ENCODE data around the gene PPM1M. TPM values are rescaled to one million over a fixed set of nuclear protein-coding genes. Genes with fewer than 3 reads are reported as not detected.

The PPM1M gene
- total and polyA plus RNA-seq, 10 of the 15 experiments (the other 5 are each of a cell fraction or from before 2014, with no cell fraction given), result 7.3 to 24.8 (median 15.8) TPM

DNA sequence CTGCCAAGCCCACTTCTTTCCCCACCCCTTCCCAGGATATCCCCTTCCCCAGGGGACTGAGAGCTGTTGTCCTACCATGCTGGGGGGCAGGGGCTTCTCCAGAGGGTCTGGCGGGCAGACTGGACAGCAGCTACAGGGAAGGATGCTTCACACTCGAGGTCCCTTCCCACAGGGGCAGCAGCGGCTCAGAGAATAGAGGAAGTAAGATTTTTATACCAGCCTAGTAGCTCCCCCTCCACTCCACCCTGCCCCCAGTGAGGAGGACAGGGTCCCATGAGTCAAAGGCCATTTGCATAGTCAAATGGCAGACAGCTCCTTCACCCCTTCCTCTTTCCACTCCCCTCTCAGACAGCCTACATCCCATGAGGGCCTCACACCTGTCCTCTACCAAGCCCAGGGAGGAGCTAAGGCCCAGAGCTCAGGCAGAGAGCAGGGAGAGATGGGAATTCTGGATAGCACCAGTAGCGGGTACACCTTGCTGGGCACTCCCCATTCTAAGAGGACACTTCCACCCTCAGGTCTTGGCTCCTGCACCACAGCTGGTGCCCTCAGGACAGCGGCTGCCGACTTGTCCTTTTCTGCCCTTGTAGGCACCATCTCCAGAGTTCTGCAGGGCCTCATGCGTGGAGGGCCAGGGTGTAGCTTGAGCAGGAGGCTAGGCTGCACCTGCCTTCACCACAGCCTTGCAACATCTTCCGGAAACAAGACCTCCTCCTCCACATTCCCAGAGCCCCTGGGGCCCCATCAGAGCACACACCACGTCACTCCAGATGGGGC, 19.9 kb upstream of the PPM1M start, which contains the start of gene TLR9 (continued):
- TF ChIP-seq, protein P1, sequence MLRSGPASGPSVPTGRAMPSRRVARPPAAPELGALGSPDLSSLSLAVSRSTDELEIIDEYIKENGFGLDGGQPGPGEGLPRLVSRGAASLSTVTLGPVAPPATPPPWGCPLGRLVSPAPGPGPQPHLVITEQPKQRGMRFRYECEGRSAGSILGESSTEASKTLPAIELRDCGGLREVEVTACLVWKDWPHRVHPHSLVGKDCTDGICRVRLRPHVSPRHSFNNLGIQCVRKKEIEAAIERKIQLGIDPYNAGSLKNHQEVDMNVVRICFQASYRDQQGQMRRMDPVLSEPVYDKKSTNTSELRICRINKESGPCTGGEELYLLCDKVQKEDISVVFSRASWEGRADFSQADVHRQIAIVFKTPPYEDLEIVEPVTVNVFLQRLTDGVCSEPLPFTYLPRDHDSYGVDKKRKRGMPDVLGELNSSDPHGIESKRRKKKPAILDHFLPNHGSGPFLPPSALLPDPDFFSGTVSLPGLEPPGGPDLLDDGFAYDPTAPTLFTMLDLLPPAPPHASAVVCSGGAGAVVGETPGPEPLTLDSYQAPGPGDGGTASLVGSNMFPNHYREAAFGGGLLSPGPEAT (IDR thresholded peaks at IDR 0.05; ENCODE audit: low read depth), result peak; percentile 58; the same call in 1 of the 2 replicates
- TF ChIP-seq TAF1 (IDR thresholded peaks at IDR 0.05; ENCODE audit: borderline replicate concordance, low read depth, low read length) (0 out of 2 replicates have a peak, but pooled peaks have one; percentile 30), PAX5 (IDR thresholded peaks at IDR 0.05; ENCODE audit: borderline replicate concordance, low read depth, low read length) (no peak), MTA2 (IDR thresholded peaks at IDR 0.05; ENCODE audit: low read depth) (peak; percentile 56), POLR2AphosphoS5 (IDR thresholded peaks at IDR 0.05; ENCODE audit: low read length) (peak; percentile 66), GATAD2B (conservative IDR thresholded peaks at IDR 0.05; ENCODE audit: low read depth) (peak; percentile 16), CHD2 (IDR thresholded peaks at IDR 0.05; ENCODE audit: borderline replicate concordance, low read depth, low read length) (peak; percentile 65; the same call in 1 of the 2 replicates), NBN (IDR thresholded peaks at IDR 0.05) (0 out of 2 replicates have a peak, but pooled peaks have one; percentile 72), SPI1 (IDR thresholded peaks at IDR 0.05; ENCODE audit: borderline replicate concordance, insufficient read depth, low read depth, low read length) (peak; percentile 81), ZNF217 (IDR thresholded peaks at IDR 0.05) (peak; percentile 49; the same call in 1 of the 2 replicates), IRF4 (IDR thresholded peaks at IDR 0.05; ENCODE audit: low read depth, low read length) (no peak), HDAC6 (IDR thresholded peaks at IDR 0.05; ENCODE audit: unreplicated experiment) (no peak), EGR1 (IDR thresholded peaks at IDR 0.05; ENCODE audit: borderline replicate concordance in 1 of 2, low read depth in 2 of 2, low read length in 2 of 2) (peak in 1 of 2 experiments; percentile 43; a peak in 1 of 3 replicates), SMARCA5 (IDR thresholded peaks at IDR 0.05) (peak; percentile 47; the same call in 1 of the 2 replicates), CREM (IDR thresholded peaks at IDR 0.05; ENCODE audit: low read depth) (peak; percentile 62; the same call in 1 of the 2 replicates), IKZF2 (IDR thresholded peaks at IDR 0.05) (peak; percentile 72 to 81), EED (IDR thresholded peaks at IDR 0.05; ENCODE audit: low read depth) (peak; percentile 63), RUNX3 (IDR thresholded peaks at IDR 0.05; ENCODE audit: low read length) (peak; percentile 67), TCF12 (IDR thresholded peaks at IDR 0.05; ENCODE audit: low read depth, low read length) (peak; percentile 93), SMAD5 (IDR thresholded peaks at IDR 0.05; ENCODE audit: low read depth) (peak; percentile 55; the same call in 1 of the 2 replicates), POLR2A (IDR thresholded peaks at IDR 0.05; ENCODE audit: low read depth, low read length) (peak; percentile 80), JUND (IDR thresholded peaks at IDR 0.05; ENCODE audit: low read depth, low read length) (no peak), IKZF1 (conservative IDR thresholded peaks at IDR 0.05) (peak; percentile 73), EP300 (IDR thresholded peaks at IDR 0.05; ENCODE audit: borderline replicate concordance in 1 of 2, control insufficient read depth in 1 of 2, low read depth in 2 of 2, low read length in 2 of 2) (peak in 1 of 2 experiments; percentile 51; a peak in 1 of 4 replicates), NFIC (IDR thresholded peaks at IDR 0.05; ENCODE audit: low read depth, low read length) (no peak), CHD1 (IDR thresholded peaks at IDR 0.05; ENCODE audit: low read depth, low read length) (0 out of 2 replicates have a peak, but pooled peaks have one; percentile 16), ZSCAN29 (IDR thresholded peaks at IDR 0.05) (no peak), NR2F1 (conservative IDR thresholded peaks at IDR 0.05) (0 out of 2 replicates have a peak, but pooled peaks have one; percentile 40), TCF3 (IDR thresholded peaks at IDR 0.05; ENCODE audit: borderline replicate concordance, insufficient read depth, low read depth, low read length) (peak; percentile 73), YBX1 (IDR thresholded peaks at IDR 0.05) (no peak)
- TF ChIP-seq, protein P2, sequence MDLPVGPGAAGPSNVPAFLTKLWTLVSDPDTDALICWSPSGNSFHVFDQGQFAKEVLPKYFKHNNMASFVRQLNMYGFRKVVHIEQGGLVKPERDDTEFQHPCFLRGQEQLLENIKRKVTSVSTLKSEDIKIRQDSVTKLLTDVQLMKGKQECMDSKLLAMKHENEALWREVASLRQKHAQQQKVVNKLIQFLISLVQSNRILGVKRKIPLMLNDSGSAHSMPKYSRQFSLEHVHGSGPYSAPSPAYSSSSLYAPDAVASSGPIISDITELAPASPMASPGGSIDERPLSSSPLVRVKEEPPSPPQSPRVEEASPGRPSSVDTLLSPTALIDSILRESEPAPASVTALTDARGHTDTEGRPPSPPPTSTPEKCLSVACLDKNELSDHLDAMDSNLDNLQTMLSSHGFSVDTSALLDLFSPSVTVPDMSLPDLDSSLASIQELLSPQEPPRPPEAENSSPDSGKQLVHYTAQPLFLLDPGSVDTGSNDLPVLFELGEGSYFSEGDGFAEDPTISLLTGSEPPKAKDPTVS (IDR thresholded peaks at IDR 0.05; ENCODE audit: low read depth, low read length), result no peak
